H54 (cell line): ENCODE measurements around the gene POGK.
A peak's percentile ranks its signal among the peaks of the same experiment; 100 is the strongest.
"Not testable (repeated sequence)": the region's sequence is repeated elsewhere in the genome, so short reads cannot be mapped to it uniquely, and the experiment has no call there.

ENCODE experiments used
- DNase-seq: peaks from one replicate; pipeline ENCODE4 v3.0.0; 2011; ENCODE audit warnings: low spot score, mixed read lengths; ENCODE audit not compliant: insufficient read length
- FAIRE-seq: peaks from 3 replicates; lab custom pipeline; 2011; peaks lifted over from hg19 to GRCh38; lab: Jason Lieb, UNC
- POLR2A ChIP-seq: IDR thresholded peaks from 2 replicates; pipeline ENCODE4 v1.6.1; 2011; ENCODE audit warnings: low read depth, mild to moderate bottlenecking, low read length

POGK gene

GRCh38 chr1:166869318-166870099 is 30.2 kb downstream of the POGK start:
- DNase-seq: no peak
- no peak for FAIRE-seq
- no peak for TF ChIP-seq POLR2A

- DNase-seq: no peak
- FAIRE-seq: no peak
- no peak for TF ChIP-seq POLR2A
Measured at GRCh38 chr1:166870584-166870983, 31.3 kb downstream of the POGK start.

GRCh38 chr1:166874464-166874863 is 35.2 kb downstream of the POGK start:
- DNase-seq: no peak
- FAIRE-seq: no peak
- no peak for TF ChIP-seq POLR2A

- TF ChIP-seq POLR2A: no peak
- FAIRE-seq (no peak), DNase-seq (no peak)
Measured at GRCh38 chr1:166875302-166875733, 36.0 kb downstream of the POGK start.

- TF ChIP-seq POLR2A: peak; percentile 70
Measured at GRCh38 chr1:166875734-166876539, 36.7 kb downstream of the POGK start, which contains the start of gene TADA1. Gene TADA1 (minus strand): TSS chr1:166876264. CDS start chr1:166876233, 31 bp downstream.

GRCh38 chr1:166876540-166876838 is 37.2 kb downstream of the POGK start:
- no peak for FAIRE-seq
- TF ChIP-seq POLR2A: no peak

More at GRCh38 chr1:166875734-166876539, 36.7 kb downstream of the POGK start, which contains the start of gene TADA1:
- DNase-seq (peak; percentile 84), FAIRE-seq (peak; percentile 87)

GRCh38 chr1:166878173-166878917 is 39.1 kb downstream of the POGK start:
- not testable (repeated sequence) for FAIRE-seq, DNase-seq

More at GRCh38 chr1:166876540-166876838, 37.2 kb downstream of the POGK start:
- DNase-seq: no peak

- FAIRE-seq (no peak), DNase-seq (no peak)
- TF ChIP-seq POLR2A: no peak
Measured at GRCh38 chr1:166882893-166883292, 43.6 kb downstream of the POGK start.

GRCh38 chr1:166884040-166884642 is 44.9 kb downstream of the POGK start:
- DNase-seq: no peak
- TF ChIP-seq POLR2A: no peak
- FAIRE-seq: no peak

- FAIRE-seq (no peak), DNase-seq (no peak)
- no peak for TF ChIP-seq POLR2A
Measured at GRCh38 chr1:166884971-166885370, 45.7 kb downstream of the POGK start.

GRCh38 chr1:166888373-166889111 is 49.3 kb downstream of the POGK start:
- TF ChIP-seq POLR2A: no peak

GRCh38 chr1:166889776-166890175 is 50.5 kb downstream of the POGK start:
- FAIRE-seq: no peak
- no peak for TF ChIP-seq POLR2A
- DNase-seq: no peak

More at GRCh38 chr1:166888373-166889111, 49.3 kb downstream of the POGK start:
- DNase-seq: no peak
- no peak for FAIRE-seq

GRCh38 chr1:166895766-166896165 is 56.5 kb downstream of the POGK start:
- FAIRE-seq (no peak), DNase-seq (no peak)
- no peak for TF ChIP-seq POLR2A
